ENCODE measurements around the gene TEX38. TPM values are rescaled to one million over a fixed set of nuclear protein-coding genes. Genes with fewer than 3 reads are reported as not detected.
"Not testable (repeated sequence)": the region's sequence is repeated elsewhere in the genome, so short reads cannot be mapped to it uniquely, and the experiment has no call there.

The TEX38 gene
- polyA plus RNA-seq, 1 donor = 0.27 TPM

DNA sequence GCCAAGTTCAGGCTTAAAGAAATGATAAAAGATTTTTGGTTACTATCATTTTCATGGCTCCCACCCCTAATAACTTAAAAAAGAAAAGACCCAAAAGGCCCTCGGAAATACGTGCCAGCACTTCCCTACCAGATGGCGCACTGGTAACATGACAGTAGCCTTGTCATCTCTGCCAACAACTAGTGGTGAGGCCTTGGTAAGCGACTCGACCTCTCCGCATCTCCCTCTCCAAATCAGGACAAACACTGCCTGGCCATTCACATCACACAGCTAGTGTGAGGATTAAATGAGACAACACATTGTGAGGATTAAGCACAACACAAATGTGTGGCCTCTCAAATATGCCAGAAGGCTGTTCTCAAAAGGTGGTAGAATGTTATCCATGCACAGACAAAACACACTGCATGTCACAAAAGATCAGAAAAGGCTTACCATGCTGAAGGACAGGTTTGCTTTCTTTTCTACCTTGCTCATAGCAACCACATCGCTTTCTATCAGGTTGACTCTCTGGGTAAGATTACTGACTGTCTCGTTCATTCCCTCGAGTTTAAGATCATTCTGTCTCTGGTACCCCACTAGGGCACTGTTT, 16.4 kb downstream of the TEX38 start:
- no peak for DNase-seq (ENCODE audit: low read depth)

DNA sequence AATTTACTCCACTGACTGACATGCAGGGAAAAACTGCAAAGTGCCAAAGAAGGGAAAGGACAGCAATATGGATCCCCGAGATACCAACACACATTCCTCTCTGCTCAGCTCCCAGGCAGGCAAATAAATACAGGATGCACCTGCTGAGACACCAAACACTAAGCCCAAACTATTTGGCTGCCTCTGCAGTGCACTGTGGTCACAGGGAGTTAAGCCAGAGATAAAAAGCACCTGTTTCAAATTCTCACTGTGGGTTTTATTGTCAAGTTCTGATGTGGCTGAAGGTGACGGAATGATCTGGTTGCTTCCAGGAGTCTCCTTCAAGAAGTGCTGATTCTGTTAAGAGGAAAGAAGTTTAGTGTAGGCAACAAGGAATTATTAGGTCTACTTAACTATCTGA, 17.7 kb downstream of the TEX38 start:
- DNase-seq (ENCODE audit: low read depth) = no peak

DNA sequence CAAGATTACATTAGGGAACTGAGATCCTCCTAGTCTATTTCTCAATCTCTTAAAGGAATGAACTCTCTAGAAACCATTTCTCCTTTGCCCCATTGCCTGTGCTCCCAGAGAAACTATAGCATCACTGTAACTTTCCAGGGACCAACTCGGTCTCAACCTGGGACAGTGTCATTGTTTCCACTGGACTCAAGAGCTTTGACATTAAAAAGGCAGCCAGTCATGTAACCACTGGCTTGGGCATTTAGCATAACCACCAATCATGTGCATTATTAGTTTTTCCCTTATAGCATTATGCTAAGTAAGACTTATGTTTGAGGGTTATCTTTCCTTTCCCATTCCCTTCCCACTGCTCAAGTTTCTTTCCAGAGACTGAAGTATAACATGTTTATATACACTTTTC, 18.2 kb downstream of the TEX38 start:
- DNase-seq (ENCODE audit: low read depth) = no peak

DNA sequence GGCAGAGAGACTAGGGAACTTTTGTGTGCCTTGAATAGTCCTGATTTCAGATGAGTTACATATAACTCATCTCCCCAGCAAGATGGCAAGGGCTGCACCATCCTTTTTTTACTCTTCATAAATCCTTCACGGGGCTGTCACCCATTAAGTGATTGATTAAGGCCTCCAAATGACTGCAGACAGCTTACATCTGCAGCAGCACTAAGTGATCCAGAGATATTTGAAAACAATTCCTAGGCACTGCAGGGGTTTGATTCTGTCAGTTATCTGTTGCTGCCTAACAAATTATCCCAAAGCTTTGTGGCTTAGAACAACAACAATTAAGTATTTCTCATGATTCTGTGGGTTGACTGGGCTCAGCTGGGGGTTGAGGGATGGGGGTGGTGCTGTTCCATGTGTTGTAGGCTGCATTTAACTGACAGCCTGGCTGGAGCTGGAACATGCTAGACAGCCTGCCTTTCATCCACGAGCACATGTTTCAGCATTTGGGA, 19.3 kb downstream of the TEX38 start:
- DNase-seq (ENCODE audit: low read depth) = no peak

DNA sequence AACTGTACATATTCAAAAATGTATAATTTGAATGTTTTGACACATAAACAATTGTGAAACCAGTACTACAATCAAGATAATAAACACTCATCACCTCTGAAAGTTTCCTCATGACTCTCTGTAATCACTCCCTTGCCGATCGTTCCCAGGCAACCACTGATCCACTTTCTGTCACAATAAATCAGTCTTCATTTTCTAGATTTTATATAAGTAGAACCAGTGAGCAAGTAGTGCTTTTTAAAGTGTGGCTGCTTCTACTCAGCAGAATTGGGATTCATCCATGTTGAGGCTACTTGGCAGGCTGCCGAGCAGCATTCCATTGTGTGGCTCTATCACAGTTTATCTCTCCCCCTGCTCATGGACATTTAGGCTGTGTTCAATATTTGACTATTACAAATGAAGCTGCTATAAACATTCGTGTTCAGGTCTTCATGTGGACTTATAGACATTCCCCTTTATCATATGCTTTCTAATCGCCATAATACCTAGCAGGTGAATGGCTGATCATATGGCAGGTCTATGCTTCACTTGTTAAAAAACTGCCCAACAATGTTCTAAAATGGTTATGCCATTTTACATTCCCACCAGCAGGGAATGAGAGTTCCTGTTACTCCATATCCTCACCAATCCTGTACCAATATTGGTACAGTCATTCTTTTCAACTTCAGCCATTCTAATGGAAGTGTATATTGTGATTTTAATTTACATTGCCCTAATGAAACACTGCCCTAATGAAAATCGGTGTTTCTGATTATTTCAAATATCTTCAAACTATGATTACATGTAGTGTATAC, 20.5 kb downstream of the TEX38 start:
- no peak for DNase-seq (ENCODE audit: low read depth)

DNA sequence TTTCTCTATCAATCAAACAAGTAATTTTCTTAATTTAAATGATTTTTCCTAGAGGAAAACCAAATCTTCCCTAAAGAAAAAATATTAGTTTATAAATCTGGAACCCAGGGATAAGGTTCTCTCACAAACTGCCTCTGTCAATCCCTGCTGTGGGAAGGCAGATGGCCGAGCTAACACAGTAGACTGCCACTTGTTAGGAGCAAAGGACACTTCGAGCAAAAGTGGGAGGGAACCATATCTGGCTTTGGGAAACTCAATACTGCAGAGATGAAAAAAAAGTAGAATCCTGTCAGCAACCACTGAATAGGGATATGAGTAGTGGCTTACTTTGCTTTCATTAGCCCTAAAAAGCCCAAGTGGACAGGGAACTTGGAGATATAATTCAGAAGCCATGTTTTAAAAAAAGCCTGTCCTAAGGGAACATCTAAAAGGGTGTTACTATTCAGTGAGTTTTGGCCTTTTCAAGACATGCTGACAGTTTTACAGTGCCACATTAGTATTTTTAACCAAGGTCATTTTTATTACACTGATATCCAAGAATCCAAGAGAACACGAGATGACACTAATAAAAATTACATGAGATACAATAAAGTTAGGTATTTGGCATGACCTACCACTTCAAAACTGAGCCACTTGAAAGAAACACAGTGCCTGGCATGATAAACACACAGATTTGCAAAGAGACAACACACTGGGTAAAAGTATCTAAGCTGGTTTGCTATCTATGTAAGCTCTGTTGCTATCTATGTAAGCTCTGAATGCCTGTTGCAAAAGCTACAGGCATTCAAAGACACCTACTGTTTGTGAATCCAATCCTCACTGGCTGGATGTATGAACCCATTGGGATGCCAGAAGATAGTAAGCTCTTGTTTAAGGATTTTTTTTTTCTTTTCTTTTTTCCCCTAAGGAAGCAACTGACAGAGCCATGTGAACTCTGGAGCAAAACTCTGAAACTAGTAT, 21.4 kb downstream of the TEX38 start:
- no peak for DNase-seq (ENCODE audit: low read depth)

DNA sequence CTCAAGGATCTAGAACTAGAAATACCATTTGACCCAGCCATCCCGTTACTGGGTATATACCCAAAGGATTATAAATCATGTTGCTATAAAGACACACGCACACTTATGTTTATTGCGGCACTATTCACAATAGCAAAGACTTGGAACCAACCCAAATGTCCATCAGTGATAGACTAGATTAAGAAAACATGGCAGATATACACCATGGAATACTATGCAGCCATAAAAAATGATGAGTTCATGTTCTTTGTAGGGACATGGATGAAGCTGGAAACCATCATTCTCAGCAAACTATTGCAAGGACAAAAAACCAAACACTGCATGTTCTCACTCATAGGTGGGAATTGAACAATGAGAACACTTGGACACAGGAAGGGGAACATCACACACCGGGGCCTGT, 23.0 kb downstream of the TEX38 start:
- DNase-seq (ENCODE audit: low read depth) = not testable (repeated sequence)

DNA sequence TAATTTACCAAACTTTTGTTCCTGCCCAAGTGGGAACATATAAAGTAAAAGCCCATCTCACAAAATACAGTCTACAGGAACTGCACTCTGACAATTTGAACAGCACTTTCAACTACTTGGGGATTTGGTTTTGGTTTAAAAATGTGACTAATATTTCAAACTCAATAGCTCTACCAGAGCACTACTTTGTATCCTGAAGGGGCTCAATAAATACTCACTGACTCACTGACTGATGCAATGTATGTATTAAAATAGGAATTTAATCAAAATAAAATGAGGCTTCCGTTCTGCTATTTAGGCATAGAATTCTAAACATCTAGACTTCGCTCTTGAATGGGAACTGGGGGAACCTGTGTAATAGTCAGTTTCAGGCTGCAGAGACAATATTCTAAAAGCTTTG, 25.4 kb downstream of the TEX38 start:
- no peak for DNase-seq (ENCODE audit: low read depth)

DNA sequence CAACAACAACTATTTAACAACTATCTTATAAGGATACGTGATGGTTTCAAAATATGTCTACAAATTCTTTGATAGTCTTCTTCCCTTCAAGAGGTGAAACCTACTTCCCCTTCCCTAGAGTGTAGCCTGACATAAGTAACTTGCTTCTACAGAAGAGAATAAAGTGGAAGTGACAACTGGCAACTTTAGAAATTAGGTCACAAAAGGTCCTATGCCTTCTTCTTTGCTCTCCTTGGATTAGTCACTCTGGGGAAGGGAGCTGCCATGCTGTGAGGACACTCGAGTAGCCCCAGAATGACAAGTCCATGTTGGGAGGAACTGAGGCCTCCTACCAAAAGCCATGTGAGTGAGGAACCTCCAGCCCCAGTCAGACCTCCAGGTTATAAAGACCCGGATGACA, 28.0 kb downstream of the TEX38 start:
- DNase-seq (ENCODE audit: low read depth) = no peak

DNA sequence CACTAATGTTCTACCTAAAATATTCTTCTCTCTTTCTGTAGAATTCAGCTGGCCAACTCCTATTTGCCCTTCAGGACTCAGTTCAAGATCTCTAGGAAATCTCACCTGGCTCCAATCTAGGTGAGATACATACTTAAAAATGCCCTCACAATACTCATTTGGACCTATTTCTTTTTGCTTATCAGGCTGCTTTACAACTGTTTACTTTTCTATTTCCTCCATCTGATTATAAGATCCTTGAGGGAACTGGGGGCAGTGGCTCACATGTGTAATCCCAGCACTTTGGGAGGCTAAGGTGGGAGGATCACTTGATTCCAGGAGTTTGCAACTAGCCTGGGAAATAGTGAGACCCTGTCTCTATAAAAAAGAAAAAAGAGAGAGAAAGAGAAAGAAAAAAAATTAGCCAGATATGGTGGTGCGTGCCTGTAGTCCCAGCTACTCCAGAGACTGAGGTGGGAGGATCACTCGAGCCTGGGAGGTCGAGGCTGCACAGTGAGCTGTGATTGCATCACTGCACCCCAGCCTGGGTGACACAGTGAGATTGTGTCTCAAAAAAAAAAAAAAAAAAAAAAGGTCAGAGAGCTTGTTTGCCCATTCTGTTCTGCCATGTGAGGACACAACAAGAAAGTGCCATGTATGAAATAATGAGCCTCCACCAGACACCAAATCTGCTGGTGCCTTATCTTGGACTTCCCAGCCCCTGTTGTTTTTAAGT, 32.4 kb downstream of the TEX38 start:
- no peak for DNase-seq (ENCODE audit: low read depth)

DNA sequence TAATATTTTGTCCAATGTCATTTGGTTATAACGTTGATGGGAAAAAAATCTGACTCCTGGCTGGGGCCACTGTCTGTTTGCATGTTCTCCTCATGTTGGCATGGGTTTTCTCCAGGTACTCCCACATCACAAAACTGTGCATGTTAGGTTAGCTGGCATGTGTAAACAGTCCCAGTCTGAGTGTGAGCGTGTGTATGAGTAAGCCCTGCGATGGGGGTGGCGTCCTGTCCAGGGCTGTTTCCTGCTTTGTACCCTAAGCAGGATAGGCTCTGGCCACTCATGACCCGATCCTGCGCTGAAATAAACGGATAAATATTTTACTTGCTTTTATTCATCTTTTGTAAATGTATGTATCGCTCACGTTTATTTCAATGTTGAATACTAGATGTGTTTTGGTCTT, 33.8 kb downstream of the TEX38 start:
- DNase-seq (ENCODE audit: low read depth) = no peak

DNA sequence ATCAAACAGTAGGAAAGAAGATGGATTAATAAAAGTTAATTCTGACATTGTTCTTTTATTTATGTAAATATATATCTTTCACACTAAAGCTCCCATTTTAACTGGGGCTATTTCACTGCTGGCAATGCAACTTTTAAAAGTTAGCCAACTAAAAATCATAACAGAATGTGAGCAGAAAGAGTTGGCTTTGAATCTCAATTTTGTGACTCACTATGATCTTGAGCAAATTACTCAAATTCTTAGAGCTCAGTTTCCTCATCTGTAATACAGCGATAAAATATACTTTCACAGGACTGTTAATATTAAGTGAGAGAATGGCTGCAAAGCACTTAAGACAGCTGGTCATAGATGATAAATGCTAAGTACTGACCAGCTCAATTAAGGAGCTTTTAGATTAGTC, 36.5 kb downstream of the TEX38 start:
- no peak for DNase-seq (ENCODE audit: low read depth)

DNA sequence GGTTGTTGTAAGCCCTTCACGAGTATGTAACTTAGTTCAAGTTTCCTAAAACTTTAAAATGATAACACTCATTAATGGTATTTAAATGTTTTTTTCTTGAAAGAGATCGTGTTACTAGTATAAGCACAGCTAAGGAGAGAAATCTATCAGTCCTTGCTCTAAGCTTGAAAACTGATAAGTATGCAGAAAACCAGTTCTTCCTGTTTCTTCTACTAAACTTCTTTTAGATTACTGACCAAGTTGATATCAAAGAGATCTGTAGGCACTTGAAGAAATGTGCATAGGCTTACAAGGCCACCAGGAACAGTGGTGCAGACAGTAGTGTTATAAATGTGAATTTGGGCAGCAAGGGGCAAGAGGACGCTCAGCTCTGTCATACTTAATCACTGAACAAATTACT, 43.3 kb downstream of the TEX38 start:
- DNase-seq (ENCODE audit: low read depth) = no peak

DNA sequence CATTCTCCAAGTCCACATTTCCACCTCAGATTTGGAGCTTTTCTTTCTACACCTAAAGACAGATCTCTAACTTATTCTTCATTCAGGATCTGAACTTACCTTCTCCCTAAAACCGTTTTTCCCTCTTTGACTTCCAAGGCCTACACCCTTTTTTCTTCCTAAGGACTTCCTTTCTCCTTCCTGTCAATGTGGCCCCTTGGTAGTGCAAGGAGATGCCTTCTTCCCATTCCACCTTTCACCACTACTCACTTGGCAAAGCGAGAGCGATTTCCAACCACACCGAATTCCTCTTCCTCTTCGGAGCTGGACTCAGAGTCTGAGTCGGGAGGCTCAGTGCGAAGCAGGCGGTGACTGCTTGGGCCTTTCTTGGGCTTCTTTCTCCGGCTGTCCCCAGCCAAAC, 46.0 kb downstream of the TEX38 start:
- DNase-seq (ENCODE audit: low read depth) = no peak

DNA sequence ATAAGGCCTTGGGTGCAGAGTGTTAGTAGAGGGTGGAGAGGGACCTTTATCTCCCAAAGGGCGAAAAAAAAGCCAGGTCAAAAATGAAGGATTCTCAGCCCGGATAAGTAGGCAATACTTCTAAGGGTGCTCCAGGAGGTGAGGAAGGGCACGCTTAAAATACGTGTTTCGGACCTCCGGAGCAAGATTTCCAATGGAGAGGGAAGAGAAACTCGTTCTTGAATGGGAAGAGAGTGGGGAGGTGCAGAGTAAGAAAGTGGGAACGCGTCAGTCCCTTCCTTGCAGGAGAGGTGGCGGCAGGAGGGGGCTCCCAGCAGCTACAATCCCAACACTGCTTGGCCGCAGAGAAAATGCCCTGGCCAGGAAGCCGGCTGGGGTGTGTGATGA, 46.7 kb downstream of the TEX38 start:
- no peak for DNase-seq (ENCODE audit: low read depth)

DNA sequence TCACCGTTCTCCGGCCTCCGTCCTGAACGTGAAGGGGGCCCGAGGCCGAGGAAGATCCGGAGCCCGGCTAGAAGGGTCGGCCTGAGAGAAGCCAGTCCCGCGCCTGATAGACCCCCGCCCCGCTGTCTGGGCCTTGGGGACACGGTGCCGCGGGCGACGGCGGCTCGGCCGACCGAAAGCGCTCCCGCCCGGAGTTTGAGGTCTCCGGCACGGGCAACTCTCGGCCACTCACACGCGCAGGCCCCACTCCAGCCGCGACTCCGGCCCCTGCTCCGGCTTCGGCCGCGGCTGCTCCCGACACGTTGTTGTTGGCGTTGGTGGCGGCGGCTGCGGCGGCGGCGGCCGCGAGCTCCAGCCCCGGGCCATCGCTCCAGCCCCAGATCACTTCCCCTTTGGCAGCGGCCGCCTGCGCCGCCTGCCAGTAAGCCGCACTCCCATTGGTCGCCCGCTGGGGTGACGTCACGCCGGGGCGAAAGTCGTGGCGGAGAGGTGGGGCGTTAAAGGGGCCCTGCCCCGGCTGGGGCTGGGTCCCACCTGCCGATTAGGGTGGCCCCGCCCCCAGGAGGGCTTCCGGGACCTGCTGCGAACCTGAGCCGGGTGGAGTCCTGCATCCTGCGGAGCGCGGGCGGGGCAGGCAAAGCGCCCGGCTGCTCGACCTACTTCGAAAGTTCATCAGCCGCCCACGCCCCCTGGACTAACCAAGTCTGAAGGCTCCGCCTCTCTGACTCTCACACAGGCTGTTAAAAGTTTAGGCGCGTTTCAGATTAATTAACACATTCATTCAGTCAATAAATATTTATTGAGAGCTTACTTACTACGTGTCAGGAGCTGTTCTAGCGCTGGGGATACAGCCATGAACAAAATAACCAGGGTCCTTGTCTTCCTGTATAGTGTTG, 47.3 kb downstream of the TEX38 start, which contains the start of gene EFCAB14:
EFCAB14 (minus strand) TSS at position 388 of the 896 bp plus-strand sequence. CDS start 1,027 bp downstream, outside the sequence.
- peak; percentile 73 for DNase-seq (ENCODE audit: low read depth)

DNA sequence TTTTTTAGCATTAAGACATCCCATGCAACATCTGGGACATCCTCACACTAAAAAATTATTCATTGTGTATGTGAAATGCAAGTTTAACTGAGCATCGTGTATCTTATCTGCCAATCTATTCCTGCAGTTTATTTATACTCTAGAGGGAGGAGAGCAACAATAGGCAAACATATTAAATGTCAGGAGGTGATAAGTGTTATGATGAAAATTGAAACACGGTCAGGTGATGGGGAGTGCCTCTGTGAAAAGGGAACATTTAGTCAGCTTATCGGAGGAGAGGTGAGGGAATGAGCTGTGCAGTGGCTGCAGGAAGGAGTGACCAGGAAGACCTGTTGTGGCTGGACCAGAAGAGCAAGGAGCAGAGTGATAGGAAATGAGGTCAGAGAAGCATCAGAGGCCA, 48.0 kb downstream of the TEX38 start:
- no peak for DNase-seq (ENCODE audit: low read depth)

DNA sequence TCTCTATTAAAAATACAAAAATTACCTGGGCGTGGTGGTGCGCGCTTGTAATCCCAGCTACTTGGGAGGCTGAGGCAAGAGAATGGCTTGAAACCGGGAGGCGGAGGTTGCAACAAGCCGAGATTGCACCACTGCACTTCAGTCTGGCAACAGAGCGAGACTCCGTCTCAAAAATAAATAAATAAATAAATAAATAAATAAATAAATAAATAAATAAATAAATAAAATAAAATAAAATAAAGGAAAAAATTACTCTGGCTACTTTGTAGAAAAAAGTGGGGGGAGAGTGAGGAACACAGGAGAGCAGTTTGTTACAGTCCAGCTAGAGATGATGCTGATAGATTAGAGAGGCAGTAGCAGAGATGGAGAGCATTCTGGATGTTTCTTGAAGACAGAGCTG, 48.7 kb downstream of the TEX38 start:
- DNase-seq (ENCODE audit: low read depth) = not testable (repeated sequence)

DNA sequence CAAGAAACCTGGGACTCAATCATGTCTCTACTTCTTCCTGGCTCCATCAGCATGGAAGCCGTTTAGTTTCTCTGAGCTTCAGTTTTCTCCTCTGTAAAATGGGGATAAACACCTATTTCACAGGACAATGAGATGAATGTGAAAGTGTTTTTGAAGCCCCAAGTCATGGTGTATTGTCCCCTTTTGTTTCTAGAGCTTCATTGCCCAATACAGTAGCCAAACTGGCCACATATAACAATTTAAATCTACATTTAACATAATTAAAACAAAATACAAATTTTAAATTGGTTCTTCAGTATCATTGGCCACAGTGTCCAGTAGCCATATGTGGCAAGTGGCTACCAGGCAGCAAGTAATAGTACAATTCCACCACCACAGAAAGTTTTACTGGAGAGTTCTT, 49.5 kb downstream of the TEX38 start:
- DNase-seq (ENCODE audit: low read depth) = no peak

DNA sequence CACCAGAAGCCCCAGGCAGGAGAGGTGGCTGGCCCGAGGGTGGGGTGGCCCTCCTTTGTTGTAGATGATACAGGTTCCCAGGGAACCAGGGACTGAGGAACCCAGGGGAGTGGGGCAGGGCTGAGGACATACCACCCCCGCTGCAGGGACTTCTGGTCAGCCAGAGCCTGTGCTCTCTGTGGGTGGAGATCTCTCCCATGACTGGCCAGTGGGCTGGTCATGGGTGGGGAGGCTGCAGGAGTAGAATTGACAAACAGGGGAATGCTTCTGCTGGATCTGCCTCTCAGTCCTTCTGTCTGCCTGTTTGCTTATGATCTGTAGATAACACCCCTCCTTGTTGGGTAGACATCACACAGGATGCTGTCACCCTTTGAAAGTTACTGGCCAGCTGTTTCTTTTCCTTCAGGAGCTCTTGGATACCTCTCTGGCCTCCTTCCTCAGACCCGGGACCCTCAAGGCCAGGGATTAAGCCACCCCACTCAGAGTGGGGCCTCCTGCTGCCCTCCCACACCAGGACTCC, 50.1 kb downstream of the TEX38 start:
- DNase-seq (ENCODE audit: low read depth) = no peak
